Stimulated activated CD4-positive, alpha-beta T cell treated with anti-CD3 and anti-CD28 coated beads, Interleukin-12 subunit alpha, Interleukin-12 subunit beta, amount 100 ng/mL, for 4 hours (primary cell): ENCODE results near the gene CRIP2.

Experiments
- DNase-seq: peaks from one replicate; pipeline ENCODE4 v3.0.0-alpha.2; 2020

The CRIP2 gene

GRCh38 chr14:105445290-105445689, 29.3 kb upstream of the CRIP2 start:
- DNase-seq: no peak

GRCh38 chr14:105445901-105446845, 28.4 kb upstream of the CRIP2 start:
- no peak for DNase-seq

GRCh38 chr14:105446971-105447370, 27.6 kb upstream of the CRIP2 start:
- no peak for DNase-seq

GRCh38 chr14:105447651-105448640, 26.7 kb upstream of the CRIP2 start:
- no peak for DNase-seq

- DNase-seq: peak; percentile 61
Measured at GRCh38 chr14:105448706-105449111, 25.9 kb upstream of the CRIP2 start.

GRCh38 chr14:105449276-105450122, 25.1 kb upstream of the CRIP2 start:
- DNase-seq: no peak

GRCh38 chr14:105450123-105450505, 24.5 kb upstream of the CRIP2 start:
- no peak for DNase-seq

GRCh38 chr14:105450864-105451720, 23.5 kb upstream of the CRIP2 start:
- no peak for DNase-seq

- DNase-seq: no peak
Measured at GRCh38 chr14:105452963-105453362, 21.7 kb upstream of the CRIP2 start.

GRCh38 chr14:105453847-105454246, 20.8 kb upstream of the CRIP2 start:
- no peak for DNase-seq

GRCh38 chr14:105455086-105455640, 19.5 kb upstream of the CRIP2 start:
- no peak for DNase-seq

GRCh38 chr14:105455766-105456660, 18.6 kb upstream of the CRIP2 start:
- DNase-seq: no peak

GRCh38 chr14:105456736-105457617, 17.6 kb upstream of the CRIP2 start:
- no peak for DNase-seq

GRCh38 chr14:105458010-105458409, 16.6 kb upstream of the CRIP2 start:
- DNase-seq: no peak

- DNase-seq: no peak
Measured at GRCh38 chr14:105458571-105458970, 16.1 kb upstream of the CRIP2 start.

GRCh38 chr14:105460116-105460515, 14.5 kb upstream of the CRIP2 start:
- DNase-seq: no peak

GRCh38 chr14:105460616-105461015, 14.0 kb upstream of the CRIP2 start:
- DNase-seq: no peak

- DNase-seq: no peak
Measured at GRCh38 chr14:105461903-105462302, 12.7 kb upstream of the CRIP2 start.

- DNase-seq: no peak
Measured at GRCh38 chr14:105464501-105464900, 10.1 kb upstream of the CRIP2 start.
